RPMI7951 (cell line): ENCODE results near the gene RHOBTB3. TPM values are rescaled to one million over a fixed set of nuclear protein-coding genes. Genes with fewer than 3 reads are reported as not detected.

ENCODE experiments used
- DNase-seq: peaks from one replicate; pipeline ENCODE4 v3.0.0-alpha.2; 2012; ENCODE audit warnings: low read depth
- total RNA-seq: library from RNA; depleted of rRNA; stranded (reverse); fragments of >200 nt; shearing (Covaris generic); gene quantifications from 2 replicates; pipeline ENCODE4 v1.2.3, GENCODE V29; 2014

RHOBTB3 gene
- total RNA-seq, 1 experiment from 2014 or later: 64.2 TPM

- peak; percentile 40 for DNase-seq
Observed at GRCh38 chr5:95731571-95732554, 727 bp downstream of the RHOBTB3 start.

- no peak for DNase-seq
Observed at GRCh38 chr5:95733107-95733665, 2.0 kb downstream of the RHOBTB3 start.

- no peak for DNase-seq
Observed at GRCh38 chr5:95734187-95734586, 3.1 kb downstream of the RHOBTB3 start.

- no peak for DNase-seq
Observed at GRCh38 chr5:95734906-95735305, 3.8 kb downstream of the RHOBTB3 start.

GRCh38 chr5:95735406-95735805 lies 4.3 kb downstream of the RHOBTB3 start:
- no peak for DNase-seq

- no peak for DNase-seq
Observed at GRCh38 chr5:95738072-95738471, 6.9 kb downstream of the RHOBTB3 start.

- no peak for DNase-seq
Observed at GRCh38 chr5:95738834-95739233, 7.7 kb downstream of the RHOBTB3 start.

- DNase-seq: no peak
Observed at GRCh38 chr5:95739857-95740256, 8.7 kb downstream of the RHOBTB3 start.

- DNase-seq: no peak
Observed at GRCh38 chr5:95741458-95741857, 10.3 kb downstream of the RHOBTB3 start.

- no peak for DNase-seq
Observed at GRCh38 chr5:95743232-95743631, 12.1 kb downstream of the RHOBTB3 start.

GRCh38 chr5:95743877-95744276 lies 12.7 kb downstream of the RHOBTB3 start:
- no peak for DNase-seq

- no peak for DNase-seq
Observed at GRCh38 chr5:95746194-95746593, 15.1 kb downstream of the RHOBTB3 start.

GRCh38 chr5:95746722-95747679 lies 15.9 kb downstream of the RHOBTB3 start:
- no peak for DNase-seq

- DNase-seq: no peak
Observed at GRCh38 chr5:95748133-95748532, 17.0 kb downstream of the RHOBTB3 start.

- DNase-seq: no peak
Observed at GRCh38 chr5:95754545-95754944, 23.4 kb downstream of the RHOBTB3 start.

- no peak for DNase-seq
Observed at GRCh38 chr5:95759005-95759404, 27.9 kb downstream of the RHOBTB3 start.

GRCh38 chr5:95759634-95760033 lies 28.5 kb downstream of the RHOBTB3 start:
- peak; percentile 73 for DNase-seq

- DNase-seq: peak; percentile 89
Observed at GRCh38 chr5:95760273-95761191, 29.4 kb downstream of the RHOBTB3 start.

GRCh38 chr5:95761771-95762651 lies 30.9 kb downstream of the RHOBTB3 start:
- peak; percentile 27 for DNase-seq

GRCh38 chr5:95762652-95763041 lies 31.5 kb downstream of the RHOBTB3 start:
- DNase-seq: no peak
